ENCODE measurements around the gene POLA2.

POLA2 gene

GRCh38 chr11:65217441-65218423, 44.0 kb upstream of the POLA2 start:
- Histone ChIP-seq H3K4me3 (no peak overlapping the region), H3K27ac (no peak overlapping the region), H3K4me2 (no peak overlapping the region), H3K4me1 (peaks cover 32 to 40% (median 36%) of the 10 kb centered on the region in 10 experiments), H3K27me3 (no peaks in the 10 kb centered on the region), H3K9me3 (replicated peaks in 1 of 11) (no peaks in the 10 kb centered on the region), H3K9ac (no peak overlapping the region), H4K20me1 (peaks cover 0 to 16% (median 0%) of the 10 kb centered on the region in 11 experiments; a peak in 4 of 22 replicates), H3K36me3 (peaks cover 0 to 4% (median 0%) of the 10 kb centered on the region in 11 experiments; a peak in 2 of 22 replicates)
- TF ChIP-seq Cebpa-rat (IDR thresholded peaks at IDR 0.05), result no peak

- no peak overlapping the region for H3K4me2 ChIP-seq
- H3K36me3 ChIP-seq, result 0 out of 22 replicates have a peak, but pooled peaks cover 0 to 1% (median 0%) of the 10 kb centered on the region in 11 experiments
- no peak overlapping the region for H3K27ac ChIP-seq
Measured at GRCh38 chr11:65218446-65218845, 43.3 kb upstream of the POLA2 start.

GRCh38 chr11:65219930-65220213, 41.9 kb upstream of the POLA2 start:
- H3K9ac ChIP-seq, result no peak overlapping the region
- no peak overlapping the region for H3K4me2 ChIP-seq
- H3K4me1 ChIP-seq, result peaks cover 25 to 40% (median 29%) of the 10 kb centered on the region in 10 experiments
- no peaks in the 10 kb centered on the region for H3K9me3 ChIP-seq (replicated peaks in 1 of 11)
- no peaks in the 10 kb centered on the region; a peak in 1 of 22 replicates for H4K20me1 ChIP-seq
- H3K27me3 ChIP-seq, result no peaks in the 10 kb centered on the region
- H3K4me3 ChIP-seq, result no peak overlapping the region
- H3K27ac ChIP-seq, result no peak overlapping the region
- TF ChIP-seq Cebpa-rat (IDR thresholded peaks at IDR 0.05), result no peak
- 0 out of 22 replicates have a peak, but pooled peaks cover 0 to 4% (median 0%) of the 10 kb centered on the region in 11 experiments for H3K36me3 ChIP-seq

More at GRCh38 chr11:65218446-65218845, 43.3 kb upstream of the POLA2 start:
- Histone ChIP-seq H3K27me3 (no peaks in the 10 kb centered on the region), H4K20me1 (peaks cover 0 to 9% (median 0%) of the 10 kb centered on the region in 11 experiments; a peak in 4 of 22 replicates), H3K9me3 (replicated peaks in 1 of 11) (no peaks in the 10 kb centered on the region), H3K9ac (no peak overlapping the region), H3K4me1 (peaks cover 28 to 40% (median 35%) of the 10 kb centered on the region in 10 experiments), H3K4me3 (no peak overlapping the region)
- no peak for TF ChIP-seq Cebpa-rat (IDR thresholded peaks at IDR 0.05)

- Histone ChIP-seq H3K36me3 (0 out of 22 replicates have a peak, but pooled peaks cover 0 to 4% (median 0%) of the 10 kb centered on the region in 11 experiments), H3K9me3 (replicated peaks in 1 of 11) (no peaks in the 10 kb centered on the region), H3K4me2 (no peak overlapping the region), H3K27me3 (no peaks in the 10 kb centered on the region), H3K9ac (no peak overlapping the region), H3K4me1 (peaks cover 29 to 51% (median 37%) of the 10 kb centered on the region in 10 experiments), H3K4me3 (no peak overlapping the region), H3K27ac (no peak overlapping the region), H4K20me1 (no peaks in the 10 kb centered on the region)
- no peak for TF ChIP-seq Cebpa-rat (IDR thresholded peaks at IDR 0.05)
Measured at GRCh38 chr11:65221026-65221425, 40.7 kb upstream of the POLA2 start.

GRCh38 chr11:65223011-65223410, 38.8 kb upstream of the POLA2 start:
- Histone ChIP-seq H3K4me3 (no peak overlapping the region), H3K9ac (no peak overlapping the region), H3K4me2 (peak overlapping the region in 7 of 11 experiments; percentile 11 to 81 (median 60); a peak in 13 of 22 replicates), H3K9me3 (replicated peaks in 1 of 11) (no peaks in the 10 kb centered on the region), H3K4me1 (peaks cover 41 to 59% (median 48%) of the 10 kb centered on the region in 10 experiments), H3K27me3 (no peaks in the 10 kb centered on the region), H4K20me1 (no peaks in the 10 kb centered on the region), H3K27ac (no peak overlapping the region), H3K36me3 (0 out of 22 replicates have a peak, but pooled peaks cover 0 to 4% (median 0%) of the 10 kb centered on the region in 11 experiments)
- TF ChIP-seq Cebpa-rat (IDR thresholded peaks at IDR 0.05), result no peak

- H3K4me3 ChIP-seq, result peak overlapping the region; percentile 51 to 75 (median 55); a peak in 15 of 20 replicates
- H3K36me3 ChIP-seq, result 0 out of 22 replicates have a peak, but pooled peaks cover 0 to 4% (median 0%) of the 10 kb centered on the region in 11 experiments
- H3K9ac ChIP-seq, result peak overlapping the region; percentile 41 to 77 (median 72); a peak in 21 of 22 replicates
- TF ChIP-seq Cebpa-rat (IDR thresholded peaks at IDR 0.05), result no peak
- no peaks in the 10 kb centered on the region; a peak in 1 of 22 replicates for H3K9me3 ChIP-seq (replicated peaks in 1 of 11)
- H3K27me3 ChIP-seq, result no peaks in the 10 kb centered on the region
- H4K20me1 ChIP-seq, result no peaks in the 10 kb centered on the region
- peaks cover 42 to 59% (median 48%) of the 10 kb centered on the region in 10 experiments for H3K4me1 ChIP-seq
- peak overlapping the region; percentile 79 to 98 (median 89) for H3K4me2 ChIP-seq
- H3K27ac ChIP-seq, result peak overlapping the region; percentile 37 to 76 (median 57); a peak in 19 of 22 replicates
Measured at GRCh38 chr11:65224930-65225278, 36.9 kb upstream of the POLA2 start.

GRCh38 chr11:65225279-65226102, 36.3 kb upstream of the POLA2 start:
- Histone ChIP-seq H3K36me3 (0 out of 22 replicates have a peak, but pooled peaks cover 0 to 4% (median 0%) of the 10 kb centered on the region in 11 experiments), H3K4me2 (peak overlapping the region; percentile 79 to 98 (median 89)), H3K27me3 (no peaks in the 10 kb centered on the region), H3K4me3 (peak overlapping the region; percentile 51 to 75 (median 55)), H3K4me1 (peaks cover 42 to 59% (median 48%) of the 10 kb centered on the region in 10 experiments), H3K9me3 (replicated peaks in 1 of 11) (no peaks in the 10 kb centered on the region; a peak in 2 of 22 replicates), H3K27ac (peak overlapping the region; percentile 37 to 76 (median 57); a peak in 20 of 22 replicates), H4K20me1 (no peaks in the 10 kb centered on the region), H3K9ac (peak overlapping the region; percentile 41 to 77 (median 72))
- no peak for TF ChIP-seq Cebpa-rat (IDR thresholded peaks at IDR 0.05)

- no peak for TF ChIP-seq Cebpa-rat (IDR thresholded peaks at IDR 0.05)
- peak overlapping the region in 8 of 11 experiments; percentile 40 to 76 (median 62); a peak in 11 of 22 replicates for H3K27ac ChIP-seq
- H3K36me3 ChIP-seq, result 0 out of 22 replicates have a peak, but pooled peaks cover 0 to 4% (median 0%) of the 10 kb centered on the region in 11 experiments
- H4K20me1 ChIP-seq, result no peaks in the 10 kb centered on the region
- no peaks in the 10 kb centered on the region; a peak in 2 of 22 replicates for H3K9me3 ChIP-seq (replicated peaks in 1 of 11)
- peaks cover 42 to 59% (median 48%) of the 10 kb centered on the region in 10 experiments for H3K4me1 ChIP-seq
- no peaks in the 10 kb centered on the region for H3K27me3 ChIP-seq
- peak overlapping the region; percentile 51 to 75 (median 55) for H3K4me3 ChIP-seq
- H3K9ac ChIP-seq, result peak overlapping the region; percentile 41 to 77 (median 72); a peak in 21 of 22 replicates
- H3K4me2 ChIP-seq, result peak overlapping the region; percentile 79 to 98 (median 89)
Measured at GRCh38 chr11:65226103-65226442, 35.7 kb upstream of the POLA2 start.
